GM15510 (cell line): Measurements from ENCODE around the gene AGBL4.

Experiments
- POLR2A ChIP-seq: IDR thresholded peaks from 3 replicates; pipeline ENCODE4 v1.6.1; 2011; ENCODE audit warnings: borderline replicate concordance; ENCODE audit not compliant: insufficient read length; ENCODE audit errors: extremely low read depth

Gene AGBL4

GRCh38 chr1:49356594-49356993 is 667.2 kb downstream of the AGBL4 start:
- no peak for TF ChIP-seq POLR2A

- no peak for TF ChIP-seq POLR2A
These were observed 672.0 kb downstream of the AGBL4 start for GRCh38 chr1:49351768-49352167.

- TF ChIP-seq POLR2A: no peak
These were observed 676.9 kb downstream of the AGBL4 start for GRCh38 chr1:49346767-49347349.

- TF ChIP-seq POLR2A: no peak
These were observed 683.2 kb downstream of the AGBL4 start for GRCh38 chr1:49340576-49340975.

- no peak for TF ChIP-seq POLR2A
These were observed 684.7 kb downstream of the AGBL4 start for GRCh38 chr1:49339043-49339442.

- no peak for TF ChIP-seq POLR2A
These were observed 686.5 kb downstream of the AGBL4 start for GRCh38 chr1:49337251-49337650.

GRCh38 chr1:49333906-49334305 is 689.8 kb downstream of the AGBL4 start:
- TF ChIP-seq POLR2A: no peak

- TF ChIP-seq POLR2A: no peak
These were observed 692.5 kb downstream of the AGBL4 start for GRCh38 chr1:49331066-49331852.

- no peak for TF ChIP-seq POLR2A
These were observed 699.7 kb downstream of the AGBL4 start for GRCh38 chr1:49323925-49324540.

GRCh38 chr1:49319426-49319963 is 704.3 kb downstream of the AGBL4 start:
- TF ChIP-seq POLR2A: no peak

- TF ChIP-seq POLR2A: no peak
These were observed 705.5 kb downstream of the AGBL4 start for GRCh38 chr1:49318218-49318617.

- TF ChIP-seq POLR2A: no peak
These were observed 716.3 kb downstream of the AGBL4 start for GRCh38 chr1:49307457-49307856.

- TF ChIP-seq POLR2A: no peak
These were observed 717.2 kb downstream of the AGBL4 start for GRCh38 chr1:49306507-49307070.

- no peak for TF ChIP-seq POLR2A
These were observed 725.5 kb downstream of the AGBL4 start for GRCh38 chr1:49298304-49298703.

GRCh38 chr1:49297783-49298182 is 726.0 kb downstream of the AGBL4 start:
- no peak for TF ChIP-seq POLR2A

- TF ChIP-seq POLR2A: no peak
These were observed 729.2 kb downstream of the AGBL4 start for GRCh38 chr1:49294539-49294938.

GRCh38 chr1:49293016-49293415 is 730.7 kb downstream of the AGBL4 start:
- TF ChIP-seq POLR2A: no peak
